Keratinocyte (primary cell): Measurements from ENCODE around the gene NFAM1. TPM values are rescaled to one million over a fixed set of nuclear protein-coding genes. Genes with fewer than 3 reads are reported as not detected.

Experiments
- DNase-seq: peaks from one replicate; pipeline ENCODE4 v3.0.0-alpha.2; 2011; ENCODE audit warnings: low read depth, missing footprints, low spot score
- FAIRE-seq: peaks from 2 replicates; lab custom pipeline; 2011; peaks lifted over from hg19 to GRCh38; lab: Jason Lieb, UNC
- H2AFZ ChIP-seq: 2 replicates; pipeline ENCODE4 v1.6.0; 2012; ENCODE audit warnings: low read length, control low read depth, inconsistent platforms; ENCODE audit not compliant: control insufficient read depth
- H3K27ac ChIP-seq: 2 replicates; pipeline ENCODE4 v1.5.1; 2011; ENCODE audit warnings: low read length; ENCODE audit not compliant: control insufficient read depth, insufficient read depth
- H3K27me3 ChIP-seq: 3 replicates; pipeline ENCODE4 v1.6.0; 2011; ENCODE audit warnings: low read length; ENCODE audit not compliant: control insufficient read depth, insufficient read depth; ENCODE audit errors: extremely low read depth
- H3K36me3 ChIP-seq, 2 experiments: 2 replicates in 1 of 2; 3 replicates in 1 of 2; pipeline ENCODE4 v1.5.1; 2011; ENCODE audit warnings: low read length in 2 of 2, mild to moderate bottlenecking in 1 of 2; ENCODE audit not compliant: control insufficient read depth in 2 of 2, insufficient read depth in 2 of 2; ENCODE audit errors: extremely low read depth in 1 of 2
- H3K4me1 ChIP-seq: 3 replicates; pipeline ENCODE4 v1.5.1; 2011; ENCODE audit warnings: low read length; ENCODE audit not compliant: control insufficient read depth, insufficient read depth; ENCODE audit errors: extremely low read depth
- H3K4me2 ChIP-seq: 3 replicates; pipeline ENCODE4 v1.6.0; 2011; ENCODE audit warnings: low read depth, low read length; ENCODE audit not compliant: control insufficient read depth, insufficient read depth; ENCODE audit errors: extremely low read depth
- H3K4me3 ChIP-seq, 3 experiments: fragments of 200-600 bp in 1 of 3; sonication (generic) in 1 of 3; 2 replicates in 2 of 3; 3 replicates in 1 of 3; pipeline ENCODE4 v1.5.1; 2011 to 2016; ENCODE audit warnings: low read length in 3 of 3, mild to moderate bottlenecking in 3 of 3, control low read depth in 2 of 3, inconsistent platforms in 1 of 3, low read depth in 1 of 3, mixed read lengths in 1 of 3, mixed run types in 1 of 3, moderate library complexity in 1 of 3; ENCODE audit not compliant: control insufficient read depth in 2 of 3, insufficient read depth in 2 of 3; ENCODE audit errors: extremely low read depth in 1 of 3
- H3K79me2 ChIP-seq: 2 replicates; pipeline ENCODE4 v1.6.0; 2012; ENCODE audit warnings: low read length; ENCODE audit not compliant: control insufficient read depth, insufficient read depth
- H3K9ac ChIP-seq: 3 replicates; pipeline ENCODE4 v1.6.0; 2011; ENCODE audit warnings: low read length; ENCODE audit not compliant: control insufficient read depth, insufficient read depth; ENCODE audit errors: extremely low read depth
- H3K9me1 ChIP-seq: 3 replicates; pipeline ENCODE4 v1.6.0; 2011; ENCODE audit warnings: low read length; ENCODE audit not compliant: control insufficient read depth, insufficient read depth; ENCODE audit errors: extremely low read depth
- H3K9me3 ChIP-seq: 2 replicates; pipeline ENCODE4 v1.5.1; 2012; ENCODE audit warnings: low read depth, low read length; ENCODE audit not compliant: control insufficient read depth
- H4K20me1 ChIP-seq: 3 replicates; pipeline ENCODE4 v1.6.0; 2011; ENCODE audit warnings: low read length; ENCODE audit not compliant: control insufficient read depth, insufficient read depth; ENCODE audit errors: extremely low read depth
- CTCF ChIP-seq, 3 experiments: IDR thresholded peaks in 1 of 3; conservative IDR thresholded peaks in 1 of 3; optimal IDR thresholded peaks in 1 of 3; 2 replicates in 2 of 3; 3 replicates in 1 of 3; pipeline versions ENCODE3 to v1.5.1; 2011; ENCODE audit warnings: low read length in 3 of 3, mild to moderate bottlenecking in 3 of 3, moderate library complexity in 2 of 3, control low read depth in 1 of 3, inconsistent platforms in 1 of 3; ENCODE audit not compliant: insufficient read depth in 2 of 3; ENCODE audit errors: extremely low read depth in 1 of 3
- EZH2 ChIP-seq: IDR thresholded peaks from one replicate; pipeline ENCODE4 v1.6.1; 2012; ENCODE audit warnings: inconsistent platforms, mild to moderate bottlenecking, low read length, moderate library complexity
- dilution Hi-C: fragments of 300-500 bp; cut with MboI; formaldehyde crosslinking; loops from one replicate; pipeline ENCODE4 v1.7.0; 2020; ENCODE audit warnings: low sequenced_read_pairs; ENCODE audit not compliant: extremely low pct_ligation_motif_present
- polyA plus RNA-seq, 5 experiments: library from polyadenylated mRNA; depleted of rRNA in 3 of 5; stranded (reverse) in 3 of 5; stranded (forward) in 1 of 5; unstranded in 1 of 5; fragments of >200 nt; gene quantifications; 1 replicate in 1 of 5; 2 replicates in 3 of 5; 3 replicates in 1 of 5; pipeline versions ENCODE4 v1.2.1 to v1.2.3, GENCODE V29; 2011 to 2012; ENCODE audit warnings: missing spikeins in 2 of 5, low read depth in 1 of 5, low replicate concordance in 1 of 5

Gene NFAM1
- polyA plus RNA-seq, 1 donor (not counting 4 experiments of a cell fraction or from before 2014, with no cell fraction given), result not detected

- H3K4me3 ChIP-seq, result no peak overlapping the region
- H3K4me2 ChIP-seq, result no peak overlapping the region
- peaks cover 24% of the 10 kb centered on the region for H3K4me1 ChIP-seq
- no peaks in the 10 kb centered on the region for H4K20me1 ChIP-seq
- no peak for FAIRE-seq
- H3K36me3 ChIP-seq, result no peaks in the 10 kb centered on the region
- no peak overlapping the region for H3K27ac ChIP-seq
- TF ChIP-seq CTCF (optimal IDR thresholded peaks at IDR 0.05 in 1 of 3, IDR thresholded peaks at IDR 0.05 in 1 of 3, conservative IDR thresholded peaks at IDR 0.05 in 1 of 3; ENCODE audit: extremely low read depth in 1 of 3, insufficient read depth in 2 of 3, low read length in 3 of 3), result no peak
- no peak for TF ChIP-seq EZH2
- no peaks in the 10 kb centered on the region for H3K79me2 ChIP-seq
- H3K27me3 ChIP-seq, result peaks cover 42% of the 10 kb centered on the region
- no peak overlapping the region for H2AFZ ChIP-seq
- H3K9me1 ChIP-seq, result no peaks in the 10 kb centered on the region
- no peaks in the 10 kb centered on the region for H3K9me3 ChIP-seq
- dilution Hi-C loops, result no loop called here
- no peak for DNase-seq
- no peak overlapping the region for H3K9ac ChIP-seq
Observed at GRCh38 chr22:42432818-42433217, 615 bp upstream of the NFAM1 start.

DNA sequence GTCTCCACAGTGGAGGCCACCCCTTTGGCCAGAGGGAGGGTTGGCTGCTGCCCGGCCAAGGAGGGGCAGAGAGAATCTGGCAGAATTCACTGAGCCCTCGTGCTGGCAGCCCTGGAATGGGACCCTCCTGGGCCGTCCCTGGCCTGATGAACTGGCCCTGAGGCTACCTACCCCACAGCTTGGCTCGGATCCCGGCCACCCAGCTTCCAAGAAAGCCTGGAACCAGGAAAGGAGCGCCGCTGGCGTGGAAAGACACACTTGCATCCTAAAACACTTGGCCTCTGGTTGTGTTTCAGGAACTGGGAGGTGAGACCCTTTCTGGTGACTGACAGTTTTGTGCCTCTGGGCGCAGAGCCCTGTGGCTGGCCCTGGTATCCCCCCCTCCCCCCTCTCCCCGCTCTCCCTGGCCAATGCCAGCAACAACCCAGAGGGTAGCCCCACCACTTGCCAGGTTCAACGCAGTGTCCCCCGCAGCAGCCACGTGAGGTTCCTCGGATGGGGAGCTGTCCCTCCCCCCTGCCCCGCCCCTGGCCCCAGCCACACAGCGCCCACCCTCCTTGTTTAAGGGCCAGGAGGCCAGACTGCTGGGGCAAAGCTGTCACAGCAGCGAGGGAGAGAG, 693 bp downstream of the NFAM1 start:
- TF ChIP-seq EZH2 (no peak), CTCF (optimal IDR thresholded peaks at IDR 0.05 in 1 of 3, IDR thresholded peaks at IDR 0.05 in 1 of 3, conservative IDR thresholded peaks at IDR 0.05 in 1 of 3; ENCODE audit: extremely low read depth in 1 of 3, insufficient read depth in 2 of 3, low read length in 3 of 3) (no peak)
- H3K27me3 ChIP-seq, result peaks cover 46% of the 10 kb centered on the region
- H3K36me3 ChIP-seq, result no peaks in the 10 kb centered on the region
- no peak for FAIRE-seq
- H3K9ac ChIP-seq, result no peak overlapping the region
- no peaks in the 10 kb centered on the region for H3K79me2 ChIP-seq
- no peak overlapping the region for H2AFZ ChIP-seq
- H3K9me3 ChIP-seq, result no peaks in the 10 kb centered on the region
- no peak overlapping the region for H3K4me2 ChIP-seq
- dilution Hi-C loops, result no loop called here
- no peak for DNase-seq
- no peaks in the 10 kb centered on the region for H3K9me1 ChIP-seq
- H3K27ac ChIP-seq, result no peak overlapping the region
- H3K4me1 ChIP-seq, result peaks cover 19% of the 10 kb centered on the region
- no peaks in the 10 kb centered on the region for H4K20me1 ChIP-seq
- no peak overlapping the region for H3K4me3 ChIP-seq
